HG02588 (cell line): ENCODE data around the gene CKM.
"Not testable (repeated sequence)": the region's sequence is repeated elsewhere in the genome, so short reads cannot be mapped to it uniquely, and the experiment has no call there.

Experiments
- ATAC-seq: cut with Tn5 transposase; IDR thresholded peaks from one replicate; pipeline ENCODE4 v1.9.1; 2021; ENCODE audit warnings: mild to moderate bottlenecking, moderate library complexity; ENCODE audit not compliant: unreplicated experiment

Gene CKM

DNA sequence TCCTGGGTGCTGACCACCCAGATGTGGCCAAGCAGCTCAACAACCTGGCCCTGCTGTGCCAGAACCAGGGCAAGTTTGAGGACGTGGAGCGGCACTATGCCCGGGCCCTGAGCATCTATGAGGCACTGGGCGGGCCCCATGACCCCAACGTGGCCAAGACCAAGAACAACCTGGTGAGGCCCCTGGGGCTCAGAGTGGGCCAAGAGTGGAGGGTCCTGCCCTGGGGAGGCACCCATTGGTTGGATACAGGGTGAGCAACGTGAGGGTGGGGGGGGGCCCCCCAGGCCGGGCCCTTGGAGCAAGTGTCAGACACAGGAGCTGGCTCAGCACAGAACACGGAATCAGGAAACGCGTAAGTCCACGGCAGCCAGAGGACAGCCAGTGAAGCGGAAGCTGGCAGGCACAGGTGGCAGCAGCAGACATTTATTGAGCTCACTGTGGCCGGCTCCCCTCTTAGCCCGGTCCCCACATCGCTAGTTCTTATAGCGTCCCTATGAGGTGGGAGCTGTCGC lies 26.8 kb upstream of the CKM start:
- no peak for ATAC-seq

GRCh38 chr19:45349126-45349415 lies 26.4 kb upstream of the CKM start:
- ATAC-seq: no peak

GRCh38 chr19:45348367-45349125 lies 25.9 kb upstream of the CKM start:
- ATAC-seq: no peak

DNA sequence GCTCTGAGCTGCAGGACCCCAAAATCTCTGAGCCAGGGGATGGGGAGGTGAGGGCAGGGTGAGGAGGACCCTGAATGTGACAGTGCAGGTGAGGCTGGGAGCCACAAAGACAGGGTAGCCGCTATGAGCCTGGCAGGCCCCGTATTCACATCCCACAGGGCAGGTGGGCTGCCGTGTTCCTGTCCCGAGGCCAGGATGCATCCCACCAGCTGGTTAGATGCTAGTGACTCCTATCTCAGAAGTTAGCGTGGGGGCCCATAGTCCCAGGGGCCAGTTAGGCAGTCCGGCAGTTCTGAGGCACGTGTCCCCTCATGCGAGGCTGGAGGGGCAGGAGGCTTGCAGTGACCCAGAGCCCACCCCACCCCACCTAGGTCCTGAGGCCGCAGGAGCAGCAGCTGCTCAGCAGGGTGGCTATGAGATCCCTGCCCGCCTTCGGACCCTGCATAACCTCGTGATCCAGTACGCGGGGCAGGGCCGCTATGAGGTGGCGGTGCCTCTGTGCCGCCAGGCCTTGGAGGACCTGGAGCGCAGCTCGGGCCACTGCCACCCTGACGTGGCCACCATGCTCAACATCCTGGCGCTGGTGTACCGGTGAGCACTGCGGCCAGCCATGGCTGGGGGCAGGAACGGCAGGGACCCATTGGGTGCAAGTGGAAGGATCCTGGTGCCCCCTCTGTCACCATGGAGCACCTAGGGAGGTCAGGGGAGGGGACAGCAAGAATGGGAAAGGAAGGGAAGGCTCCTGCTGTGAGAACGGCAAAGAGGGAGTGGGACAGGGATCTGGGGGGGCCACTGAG lies 25.1 kb upstream of the CKM start:
- no peak for ATAC-seq

DNA sequence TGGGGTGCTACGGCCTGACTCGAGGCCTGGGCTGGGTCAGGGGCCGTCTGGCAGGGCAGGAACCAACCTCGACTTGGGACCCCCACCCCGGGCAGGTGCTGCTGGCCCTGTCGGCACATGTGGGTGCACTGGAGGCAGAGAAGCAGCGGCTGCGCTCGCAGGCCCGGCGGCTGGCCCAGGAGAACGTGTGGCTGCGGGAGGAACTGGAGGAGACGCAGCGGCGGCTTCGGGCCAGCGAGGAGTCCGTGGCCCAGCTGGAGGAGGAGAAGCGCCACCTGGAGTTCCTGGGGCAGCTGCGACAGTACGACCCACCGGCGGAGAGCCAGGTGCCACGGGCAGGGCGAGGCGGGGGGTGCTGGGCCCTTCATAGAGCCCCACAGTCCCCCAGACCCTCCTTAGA lies 23.8 kb upstream of the CKM start:
- no peak for ATAC-seq

GRCh38 chr19:45345506-45345860 lies 22.8 kb upstream of the CKM start:
- no peak for ATAC-seq

DNA sequence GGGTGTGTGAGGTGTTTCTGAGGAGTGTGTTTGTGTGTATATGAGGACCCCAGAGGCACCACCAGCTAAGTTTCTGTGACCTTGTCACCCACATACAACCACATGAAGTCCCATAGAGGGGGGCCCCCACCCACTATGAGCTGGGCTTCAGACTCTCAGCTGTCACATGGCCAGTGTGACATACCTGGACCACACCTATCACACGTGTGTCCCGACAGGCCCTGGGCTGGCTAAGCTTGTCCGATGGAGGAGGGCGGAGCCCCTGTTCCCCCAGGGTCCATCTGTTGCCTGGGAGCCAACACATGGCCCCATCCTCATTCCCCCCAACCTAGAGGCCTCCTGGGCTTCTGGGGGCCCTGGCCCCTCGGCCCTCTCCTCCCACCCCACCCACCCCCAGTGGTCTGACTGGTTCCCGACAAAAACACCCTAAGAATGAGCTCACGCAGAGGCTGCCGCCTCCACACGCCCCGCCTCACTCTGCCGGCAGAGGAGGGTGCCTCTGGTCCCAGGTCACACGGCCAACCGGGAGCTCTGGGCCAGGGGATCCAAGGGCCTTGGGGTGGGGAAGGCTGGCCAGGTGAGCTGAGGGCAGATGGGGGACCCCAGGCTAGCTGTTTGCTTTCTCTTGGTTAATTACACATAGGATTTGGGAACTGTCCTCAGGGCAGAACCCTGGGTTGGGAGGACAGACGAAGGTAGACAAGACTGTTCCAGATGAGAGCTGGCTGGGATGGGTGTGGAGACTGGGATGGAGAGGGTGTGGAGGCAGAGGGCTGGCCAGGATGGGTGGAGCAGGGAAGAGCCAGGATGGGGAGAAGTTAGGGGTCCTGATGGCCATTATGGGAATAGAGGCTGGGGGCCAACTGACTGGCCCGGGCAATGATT lies 22.2 kb upstream of the CKM start:
- ATAC-seq: no peak

GRCh38 chr19:45342911-45343310 lies 20.2 kb upstream of the CKM start:
- no peak for ATAC-seq

- ATAC-seq: no peak
Observed at GRCh38 chr19:45340899-45341453, 18.3 kb upstream of the CKM start.

GRCh38 chr19:45340232-45340898 lies 17.7 kb upstream of the CKM start, which contains the start of gene KLC3:
KLC3 (plus strand) TSS chr19:45340750; CDS start chr19:45345542, 4,792 bp downstream.
- no peak for ATAC-seq

DNA sequence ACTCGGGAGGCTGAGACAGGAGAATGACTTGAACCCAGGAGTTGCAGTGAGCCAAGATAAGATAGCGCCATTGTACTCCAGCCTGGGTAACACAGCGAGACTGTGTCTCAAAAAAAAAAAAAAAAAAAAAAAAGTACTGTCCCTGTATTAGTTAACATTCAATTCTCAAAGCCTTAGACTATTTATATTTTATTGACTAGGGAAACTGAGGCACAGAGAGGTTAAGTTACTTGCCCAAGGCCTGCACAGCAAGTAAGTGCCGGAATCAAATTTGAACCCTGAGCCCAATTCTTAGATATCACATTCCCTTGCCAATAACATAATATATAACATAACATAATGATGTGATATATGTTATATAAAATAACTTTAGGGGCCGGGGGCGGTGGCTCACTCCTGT lies 17.0 kb upstream of the CKM start:
- ATAC-seq: no peak

DNA sequence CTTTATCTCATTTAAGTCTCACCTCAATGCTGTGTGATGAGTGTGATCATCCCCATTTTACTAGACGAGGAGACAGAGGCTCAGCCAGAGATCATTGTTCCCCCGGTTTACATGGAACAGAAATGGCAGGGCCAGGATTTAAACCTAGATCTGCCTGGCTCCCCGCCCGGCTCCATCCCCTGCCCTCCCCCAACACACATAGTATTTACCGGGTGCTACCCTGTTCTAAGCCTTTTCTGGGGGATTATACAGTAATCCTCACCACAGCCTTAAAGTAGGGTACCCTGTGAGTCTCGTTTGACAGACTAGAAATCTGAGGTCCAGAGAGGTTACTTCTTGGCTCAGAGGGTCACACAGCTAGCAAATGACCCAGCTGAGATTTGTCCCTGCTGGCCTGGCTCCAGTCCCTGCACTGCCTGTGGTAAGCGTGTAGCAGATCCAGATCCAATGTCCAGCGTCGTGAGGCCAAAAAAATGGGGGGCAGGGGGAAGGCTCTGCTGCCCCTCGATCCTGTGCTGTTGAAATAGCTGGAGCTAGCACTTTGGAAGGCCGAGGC lies 14.1 kb upstream of the CKM start:
- no peak for ATAC-seq

DNA sequence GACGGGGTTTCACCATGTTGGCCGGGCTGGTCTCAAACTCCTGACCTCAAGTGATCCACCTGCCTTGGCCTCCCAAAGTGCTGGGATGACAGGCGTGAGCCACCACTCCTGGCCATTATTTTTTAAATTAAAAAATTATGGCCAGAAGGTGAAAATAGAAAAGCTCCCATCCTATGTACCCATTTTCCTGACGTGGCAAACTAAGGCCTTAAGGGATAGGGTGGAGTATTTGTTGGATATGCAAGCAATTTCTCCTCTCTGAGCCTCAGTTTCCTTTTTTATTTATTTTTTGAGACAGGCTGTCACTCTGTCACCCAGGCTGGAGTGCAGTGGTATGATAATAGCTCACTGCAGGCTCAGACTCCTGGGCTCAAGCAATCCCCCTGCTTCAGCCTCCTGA lies 12.2 kb upstream of the CKM start:
- not testable (repeated sequence) for ATAC-seq

DNA sequence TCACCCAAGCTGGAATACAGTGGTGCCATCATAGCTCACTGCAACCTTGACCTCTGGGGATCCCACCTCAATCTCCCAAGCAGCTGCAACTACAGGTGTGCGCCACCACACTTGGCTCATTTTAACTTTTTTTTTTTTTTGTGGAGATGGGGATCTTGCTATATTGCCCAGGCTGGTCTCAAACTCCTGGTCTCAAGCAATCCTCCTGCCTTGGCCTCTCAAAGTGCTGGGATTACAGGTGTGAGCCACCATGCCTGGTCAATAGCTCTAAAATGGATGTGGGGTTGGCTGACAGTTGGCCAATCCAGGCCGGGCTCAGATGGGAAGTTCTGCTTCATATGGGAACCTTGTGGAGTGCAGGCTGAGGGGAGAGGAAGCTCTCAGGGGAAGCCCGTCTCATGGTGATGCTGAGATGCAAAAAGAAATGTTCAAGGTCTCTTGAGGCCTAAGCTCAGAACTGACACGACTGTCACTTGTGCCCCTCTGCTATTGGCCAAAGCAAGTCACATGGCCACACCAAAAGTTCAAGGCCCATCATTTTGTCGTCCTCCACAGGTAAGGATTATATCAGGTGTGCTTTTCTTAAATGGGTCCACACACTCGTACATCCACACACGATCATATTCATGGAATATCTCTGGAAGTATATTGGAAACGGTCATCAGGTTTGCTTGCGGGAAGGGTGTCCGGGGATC lies 11.1 kb upstream of the CKM start:
- no peak for ATAC-seq

GRCh38 chr19:45331411-45331810 lies 8.7 kb upstream of the CKM start:
- ATAC-seq: no peak

- no peak for ATAC-seq
Observed at GRCh38 chr19:45327404-45328143, 4.9 kb upstream of the CKM start.

GRCh38 chr19:45324349-45324907 lies 1.8 kb upstream of the CKM start:
- no peak for ATAC-seq

DNA sequence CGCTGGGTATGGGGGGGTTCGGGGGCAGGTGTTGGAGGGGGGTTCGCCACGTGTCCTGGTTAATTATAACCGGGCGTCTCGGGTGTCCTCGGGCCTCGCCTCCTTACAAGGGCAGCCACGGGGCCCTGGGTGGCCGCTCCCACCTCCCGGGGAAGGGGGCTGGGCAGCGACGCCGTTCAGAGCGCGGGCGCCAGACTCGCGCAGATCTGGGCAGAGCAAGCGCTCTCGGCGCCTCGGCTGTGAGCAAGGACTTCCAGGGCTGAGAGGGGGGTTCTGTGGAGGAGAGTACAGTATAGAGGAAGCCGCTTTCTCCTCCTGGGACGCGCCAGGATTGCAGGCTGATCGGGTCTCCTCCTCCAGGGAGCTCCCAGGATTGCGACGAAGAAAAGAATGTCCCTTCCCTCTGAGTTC lies 1.0 kb upstream of the CKM start:
- no peak for ATAC-seq

GRCh38 chr19:45322311-45322710 lies 364 bp downstream of the CKM start:
- no peak for ATAC-seq
